Measurements from ENCODE around the gene TCERG1L.

The TCERG1L gene

GRCh38 chr10:131246775-131247174 is 64.7 kb downstream of the TCERG1L start:
- no peak overlapping the region for H3K4me3 ChIP-seq (replicated peaks; ENCODE audit: low read depth, low read length)
- no peak for DNase-seq (ENCODE audit: extremely low read depth, insufficient read length)
- H3K27me3 ChIP-seq (replicated peaks; ENCODE audit: control insufficient read depth, insufficient read depth, low read length): no peaks in the 10 kb centered on the region
- no peaks in the 10 kb centered on the region for H3K36me3 ChIP-seq (ENCODE audit: control insufficient read depth, insufficient read depth, low read length)
- TF ChIP-seq CTCF (IDR thresholded peaks at IDR 0.05; ENCODE audit: insufficient read depth, low read length, poor library complexity, severe bottlenecking): no peak

GRCh38 chr10:131246089-131246488 is 65.4 kb downstream of the TCERG1L start:
- H3K4me3 ChIP-seq (replicated peaks; ENCODE audit: low read depth, low read length): no peak overlapping the region
- no peak for DNase-seq (ENCODE audit: extremely low read depth, insufficient read length)
- TF ChIP-seq CTCF (IDR thresholded peaks at IDR 0.05; ENCODE audit: insufficient read depth, low read length, poor library complexity, severe bottlenecking): no peak
- no peaks in the 10 kb centered on the region for H3K27me3 ChIP-seq (replicated peaks; ENCODE audit: control insufficient read depth, insufficient read depth, low read length)
- H3K36me3 ChIP-seq (ENCODE audit: control insufficient read depth, insufficient read depth, low read length): no peaks in the 10 kb centered on the region

- no peaks in the 10 kb centered on the region for H3K27me3 ChIP-seq (replicated peaks; ENCODE audit: control insufficient read depth, insufficient read depth, low read length)
- no peak overlapping the region for H3K4me3 ChIP-seq (replicated peaks; ENCODE audit: low read depth, low read length)
- TF ChIP-seq CTCF (IDR thresholded peaks at IDR 0.05; ENCODE audit: insufficient read depth, low read length, poor library complexity, severe bottlenecking): no peak
- no peak for DNase-seq (ENCODE audit: extremely low read depth, insufficient read length)
- no peaks in the 10 kb centered on the region for H3K36me3 ChIP-seq (ENCODE audit: control insufficient read depth, insufficient read depth, low read length)
These were observed 66.0 kb downstream of the TCERG1L start for GRCh38 chr10:131245475-131246059.

GRCh38 chr10:131244836-131245235 is 66.7 kb downstream of the TCERG1L start:
- H3K27me3 ChIP-seq (replicated peaks; ENCODE audit: control insufficient read depth, insufficient read depth, low read length): no peaks in the 10 kb centered on the region
- no peak for TF ChIP-seq CTCF (IDR thresholded peaks at IDR 0.05; ENCODE audit: insufficient read depth, low read length, poor library complexity, severe bottlenecking)
- H3K36me3 ChIP-seq (ENCODE audit: control insufficient read depth, insufficient read depth, low read length): no peaks in the 10 kb centered on the region
- no peak for DNase-seq (ENCODE audit: extremely low read depth, insufficient read length)
- H3K4me3 ChIP-seq (replicated peaks; ENCODE audit: low read depth, low read length): no peak overlapping the region

- Histone ChIP-seq H3K27me3 (replicated peaks; ENCODE audit: control insufficient read depth, insufficient read depth, low read length) (no peaks in the 10 kb centered on the region), H3K36me3 (ENCODE audit: control insufficient read depth, insufficient read depth, low read length) (no peaks in the 10 kb centered on the region), H3K4me3 (replicated peaks; ENCODE audit: low read depth, low read length) (no peak overlapping the region)
- no peak for TF ChIP-seq CTCF (IDR thresholded peaks at IDR 0.05; ENCODE audit: insufficient read depth, low read length, poor library complexity, severe bottlenecking)
- no peak for DNase-seq (ENCODE audit: extremely low read depth, insufficient read length)
These were observed 68.4 kb downstream of the TCERG1L start for GRCh38 chr10:131243076-131243475.

GRCh38 chr10:131242007-131242406 is 69.5 kb downstream of the TCERG1L start:
- Histone ChIP-seq H3K4me3 (replicated peaks; ENCODE audit: low read depth, low read length) (no peak overlapping the region), H3K36me3 (ENCODE audit: control insufficient read depth, insufficient read depth, low read length) (no peaks in the 10 kb centered on the region), H3K27me3 (replicated peaks; ENCODE audit: control insufficient read depth, insufficient read depth, low read length) (no peaks in the 10 kb centered on the region)
- no peak for TF ChIP-seq CTCF (IDR thresholded peaks at IDR 0.05; ENCODE audit: insufficient read depth, low read length, poor library complexity, severe bottlenecking)
- DNase-seq (ENCODE audit: extremely low read depth, insufficient read length): no peak
